Nephron (organoid): ENCODE measurements around the gene HCN2.

Source experiments
- H3K27ac Mint-ChIP-seq, 3 experiments: 2 replicates each; pipeline ENCODE4 v1.8.0; 2020; ENCODE audit warnings: mixed read lengths in 3 of 3, mild to moderate bottlenecking in 2 of 3, moderate library complexity in 1 of 3
- H3K27me3 Mint-ChIP-seq: 2 replicates; pipeline ENCODE4 v1.8.0; 2021; ENCODE audit warnings: low read depth, mild to moderate bottlenecking, moderate library complexity, mixed read lengths
- H3K36me3 Mint-ChIP-seq: 2 replicates; pipeline ENCODE4 v1.8.0; 2020; ENCODE audit warnings: low read depth, mixed read lengths
- H3K4me1 Mint-ChIP-seq: 2 replicates; pipeline ENCODE4 v1.8.0; 2020; ENCODE audit warnings: mixed read lengths
- H3K4me3 Mint-ChIP-seq, 3 experiments: 2 replicates each; pipeline ENCODE4 v1.8.0; 2020; ENCODE audit warnings: mild to moderate bottlenecking in 3 of 3, mixed read lengths in 3 of 3, moderate library complexity in 2 of 3
- H3K9me3 Mint-ChIP-seq: 2 replicates; pipeline ENCODE4 v1.8.0; 2020; ENCODE audit warnings: mixed read lengths
- CTCF ChIP-seq, 3 experiments: fragments of 200-600 bp; sonication (generic); IDR thresholded peaks; one replicate each; pipeline ENCODE4 v1.5.0; 2021; ENCODE audit warnings: antibody characterized with exemption in 3 of 3; ENCODE audit not compliant: unreplicated experiment in 3 of 3

HCN2 gene

GRCh38 chr19:642767-643727 lies 53.4 kb downstream of the HCN2 start:
- Mint-ChIP-seq H3K9me3 (no peaks in the 10 kb centered on the region), H3K27me3 (peaks cover 11% of the 10 kb centered on the region), H3K4me1 (no peaks in the 10 kb centered on the region), H3K36me3 (peaks cover 7% of the 10 kb centered on the region), H3K27ac (peak overlapping the region in 1 of 3 experiments; percentile 23), H3K4me3 (peak overlapping the region in 1 of 3 experiments; percentile 35)
- TF ChIP-seq CTCF (IDR thresholded peaks at IDR 0.05; ENCODE audit: unreplicated experiment in 3 of 3) = no peak

GRCh38 chr19:643736-644135 lies 54.1 kb downstream of the HCN2 start:
- Mint-ChIP-seq H3K27ac (no peak overlapping the region), H3K9me3 (no peaks in the 10 kb centered on the region), H3K4me1 (no peaks in the 10 kb centered on the region), H3K4me3 (no peak overlapping the region), H3K27me3 (peaks cover 9% of the 10 kb centered on the region), H3K36me3 (peaks cover 7% of the 10 kb centered on the region)
- TF ChIP-seq CTCF (IDR thresholded peaks at IDR 0.05; ENCODE audit: unreplicated experiment in 3 of 3) = no peak

GRCh38 chr19:644363-644762 lies 54.7 kb downstream of the HCN2 start:
- H3K27ac Mint-ChIP-seq = no peak overlapping the region
- H3K27me3 Mint-ChIP-seq = peaks cover 6% of the 10 kb centered on the region
- H3K4me3 Mint-ChIP-seq = no peak overlapping the region
- TF ChIP-seq CTCF (IDR thresholded peaks at IDR 0.05; ENCODE audit: unreplicated experiment in 3 of 3) = no peak
- H3K9me3 Mint-ChIP-seq = no peaks in the 10 kb centered on the region
- no peaks in the 10 kb centered on the region for H3K4me1 Mint-ChIP-seq
- peaks cover 7% of the 10 kb centered on the region for H3K36me3 Mint-ChIP-seq

- no peak overlapping the region for H3K27ac Mint-ChIP-seq
- H3K36me3 Mint-ChIP-seq = peaks cover 7% of the 10 kb centered on the region
- no peaks in the 10 kb centered on the region for H3K9me3 Mint-ChIP-seq
- H3K4me3 Mint-ChIP-seq = no peak overlapping the region
- no peaks in the 10 kb centered on the region for H3K4me1 Mint-ChIP-seq
- peaks cover 4% of the 10 kb centered on the region for H3K27me3 Mint-ChIP-seq
- TF ChIP-seq CTCF (IDR thresholded peaks at IDR 0.05; ENCODE audit: unreplicated experiment in 3 of 3) = no peak
Measured at GRCh38 chr19:644789-645188, 55.1 kb downstream of the HCN2 start.

GRCh38 chr19:645912-646778 lies 56.5 kb downstream of the HCN2 start:
- Mint-ChIP-seq H3K4me1 (no peaks in the 10 kb centered on the region), H3K9me3 (no peaks in the 10 kb centered on the region), H3K27ac (no peak overlapping the region), H3K4me3 (no peak overlapping the region), H3K36me3 (peaks cover 11% of the 10 kb centered on the region), H3K27me3 (no peaks in the 10 kb centered on the region)
- no peak for TF ChIP-seq CTCF (IDR thresholded peaks at IDR 0.05; ENCODE audit: unreplicated experiment in 3 of 3)
